LoVo (cell line): ENCODE measurements around the gene PLCL2.
"Not testable (repeated sequence)": the region's sequence is repeated elsewhere in the genome, so short reads cannot be mapped to it uniquely, and the experiment has no call there.

ENCODE experiments used
- DNase-seq: peaks from one replicate; pipeline ENCODE4 v3.0.0-alpha.2; 2016; ENCODE audit warnings: low spot score

The PLCL2 gene

GRCh38 chr3:17075907-17076306 is 191.2 kb downstream of the PLCL2 start:
- no peak for DNase-seq

- DNase-seq: no peak
Observed at GRCh38 chr3:17076940-17077605, 192.3 kb downstream of the PLCL2 start.

GRCh38 chr3:17077606-17078005 is 192.9 kb downstream of the PLCL2 start:
- no peak for DNase-seq

GRCh38 chr3:17078926-17079465 is 194.2 kb downstream of the PLCL2 start:
- DNase-seq: no peak

GRCh38 chr3:17079933-17080332 is 195.2 kb downstream of the PLCL2 start:
- DNase-seq: no peak

- DNase-seq: no peak
Observed at GRCh38 chr3:17081520-17081919, 196.8 kb downstream of the PLCL2 start.

GRCh38 chr3:17087509-17087908 is 202.8 kb downstream of the PLCL2 start:
- DNase-seq: no peak

- no peak for DNase-seq
Observed at GRCh38 chr3:17088017-17088416, 203.3 kb downstream of the PLCL2 start.

- no peak for DNase-seq
Observed at GRCh38 chr3:17088602-17089313, 204.0 kb downstream of the PLCL2 start.

- no peak for DNase-seq
Observed at GRCh38 chr3:17089314-17089700, 204.6 kb downstream of the PLCL2 start.

- DNase-seq: no peak
Observed at GRCh38 chr3:17090280-17090983, 205.7 kb downstream of the PLCL2 start.

GRCh38 chr3:17091910-17092582 is 207.3 kb downstream of the PLCL2 start:
- no peak for DNase-seq

- no peak for DNase-seq
Observed at GRCh38 chr3:17092583-17092933, 207.8 kb downstream of the PLCL2 start.

- no peak for DNase-seq
Observed at GRCh38 chr3:17094551-17094950, 209.8 kb downstream of the PLCL2 start.

GRCh38 chr3:17103579-17103978 is 218.8 kb downstream of the PLCL2 start:
- DNase-seq: no peak

GRCh38 chr3:17106801-17107200 is 222.0 kb downstream of the PLCL2 start:
- DNase-seq: not testable (repeated sequence)

GRCh38 chr3:17110660-17111396 is 226.1 kb downstream of the PLCL2 start:
- no peak for DNase-seq

- DNase-seq: no peak
Observed at GRCh38 chr3:17111586-17111985, 226.8 kb downstream of the PLCL2 start.

GRCh38 chr3:17115186-17115585 is 230.4 kb downstream of the PLCL2 start:
- no peak for DNase-seq

GRCh38 chr3:17116007-17116600 is 231.3 kb downstream of the PLCL2 start:
- no peak for DNase-seq

- no peak for DNase-seq
Observed at GRCh38 chr3:17118771-17119170, 234.0 kb downstream of the PLCL2 start.
